ENCODE results near the gene SOAT1. TPM values are rescaled to one million over a fixed set of nuclear protein-coding genes. Genes with fewer than 3 reads are reported as not detected.

Gene SOAT1
- total and polyA plus RNA-seq, 2 of the 4 experiments (the other 2 are of a cell fraction), result 19.5 to 19.8 TPM

GRCh38 chr1:179318491-179318890, 24.9 kb downstream of the SOAT1 start:
- ChIA-PET POLR2A (ENCODE audit: unreplicated experiment) (no interaction called here), CTCF (no interaction called here)
- WGBS, 2 experiments (ENCODE audit: extremely low coverage in 2 of 2, insufficient read length in 1 of 2), result no CpG with 5 or more reads among the region's 5 CpGs
- H2BK5ac ChIP-seq (ENCODE audit: low read depth, low read length, poor library complexity, severe bottlenecking), result no peak overlapping the region
- H2BK20ac ChIP-seq (ENCODE audit: low read depth, low read length), result no peak overlapping the region
- H3K27ac ChIP-seq (ENCODE audit: insufficient read depth, low read length), result no peak overlapping the region
- DNase-seq (no peak), ATAC-seq (ENCODE audit: low read depth) (no peak)
- H4K5ac ChIP-seq (ENCODE audit: low read depth, low read length), result no peak overlapping the region
- no peaks in the 10 kb centered on the region for H3K9me1 ChIP-seq (ENCODE audit: insufficient read depth, low read length)
- H3K14ac ChIP-seq (replicated peaks; ENCODE audit: low read depth, low read length), result no peak overlapping the region
- H2AFZ ChIP-seq (replicated peaks; ENCODE audit: low read length, poor library complexity), result no peak overlapping the region
- no peak overlapping the region for H2AK5ac ChIP-seq (ENCODE audit: low read depth, low read length)
- H3K9me3 ChIP-seq (ENCODE audit: control insufficient read depth, insufficient read depth, low read length), result peaks cover 5% of the 10 kb centered on the region; the same call in 1 of the 2 replicates
- intact Hi-C loops (cut with micrococcal nuclease) (no loop called here), in situ Hi-C loops (cut with MboI; ENCODE audit: low sequenced_read_pairs) (no loop called here), dilution Hi-C loops (cut with HindIII; ENCODE audit: low sequenced_read_pairs, unreplicated experiment) (no loop called here)
- H4K8ac ChIP-seq (ENCODE audit: low read depth in 2 of 2, low read length in 2 of 2), result no peak overlapping the region
- TF ChIP-seq BHLHE40 (IDR thresholded peaks at IDR 0.05; ENCODE audit: low read depth, low read length), result no peak
- H3K9ac ChIP-seq (ENCODE audit: low read depth, low read length), result no peak overlapping the region
- H2BK15ac ChIP-seq (ENCODE audit: low read depth, low read length), result no peak overlapping the region
- peaks cover 9% of the 10 kb centered on the region; the same call in 1 of the 2 replicates for H3K36me3 ChIP-seq (ENCODE audit: control insufficient read depth, insufficient read depth, low read length)
- no peak overlapping the region for H3K4me3 ChIP-seq (ENCODE audit: insufficient read depth, low read depth, low read length)
- H3K18ac ChIP-seq (ENCODE audit: low read depth, low read length), result no peak overlapping the region
- H3K23ac ChIP-seq (ENCODE audit: low read depth, low read length), result no peak overlapping the region
- H3K27me3 ChIP-seq (ENCODE audit: control insufficient read depth, insufficient read depth, low read length), result no peaks in the 10 kb centered on the region
- H3K4me1 ChIP-seq (ENCODE audit: control insufficient read depth, insufficient read depth, low read length), result 0 out of 2 replicates have a peak, but pooled peaks cover 2% of the 10 kb centered on the region
- no peak overlapping the region for H3K4ac ChIP-seq (ENCODE audit: low read depth, low read length)
- H4K91ac ChIP-seq (ENCODE audit: insufficient read depth, low read depth, low read length), result no peak overlapping the region
- H2AK9ac ChIP-seq (replicated peaks; ENCODE audit: low read depth, low read length, poor library complexity), result no peak overlapping the region
- peaks cover 33 to 51% of the 10 kb centered on the region in 2 experiments for H3K79me1 ChIP-seq (ENCODE audit: low read depth in 1 of 2, low read length in 2 of 2)
- H3K56ac ChIP-seq (ENCODE audit: extremely low read depth, insufficient read depth, low read length), result no peak overlapping the region
- no peak overlapping the region for H3K4me2 ChIP-seq (ENCODE audit: low read depth, low read length)
- H4K20me1 ChIP-seq (ENCODE audit: insufficient read depth, low read length), result no peaks in the 10 kb centered on the region; the same call in 1 of the 2 replicates
- no peak overlapping the region for H2BK120ac ChIP-seq (ENCODE audit: low read depth, low read length)
- no TSS peak for BruUV-seq (replicated peaks)
